ENCODE measurements around the gene CMTM1. TPM values are rescaled to one million over a fixed set of nuclear protein-coding genes. Genes with fewer than 3 reads are reported as not detected.

CMTM1 gene
- total and polyA plus RNA-seq, 4 donors: 1.7 to 7.3 (median 2.6) TPM; not detected in 1

GRCh38 chr16:66521951-66522771 lies 44.1 kb upstream of the CMTM1 start:
- H3K27ac ChIP-seq (ENCODE audit: low read depth in 1 of 2, low read length in 2 of 2): peak overlapping the region in 1 of 2 donors; percentile 6
- peak; percentile 75 to 82 for DNase-seq
- H3K4me3 ChIP-seq (ENCODE audit: low read length in 2 of 2): no peak overlapping the region
- WGBS, 2 donors: 78 to 82% methylated on average over 17 of the region's 17 CpGs
- ATAC-seq (ENCODE audit: low FRiP score): no peak
- no peaks in the 10 kb centered on the region for H3K9me3 ChIP-seq (ENCODE audit: control insufficient read depth, low read length)
- H3K4me1 ChIP-seq (ENCODE audit: control insufficient read depth in 1 of 2, insufficient read depth in 2 of 2, low read length in 2 of 2): no peaks in the 10 kb centered on the region
- intact Hi-C loops (cut with DNase I): no loop called here
- H3K36me3 ChIP-seq (ENCODE audit: control insufficient read depth in 1 of 2, insufficient read depth in 2 of 2, low read length in 1 of 2): peaks cover 0 to 3% of the 10 kb centered on the region in 2 donors
- H3K27me3 ChIP-seq (ENCODE audit: control insufficient read depth in 1 of 2, insufficient read depth in 2 of 2, low read length in 1 of 2): no peaks in the 10 kb centered on the region

DNA sequence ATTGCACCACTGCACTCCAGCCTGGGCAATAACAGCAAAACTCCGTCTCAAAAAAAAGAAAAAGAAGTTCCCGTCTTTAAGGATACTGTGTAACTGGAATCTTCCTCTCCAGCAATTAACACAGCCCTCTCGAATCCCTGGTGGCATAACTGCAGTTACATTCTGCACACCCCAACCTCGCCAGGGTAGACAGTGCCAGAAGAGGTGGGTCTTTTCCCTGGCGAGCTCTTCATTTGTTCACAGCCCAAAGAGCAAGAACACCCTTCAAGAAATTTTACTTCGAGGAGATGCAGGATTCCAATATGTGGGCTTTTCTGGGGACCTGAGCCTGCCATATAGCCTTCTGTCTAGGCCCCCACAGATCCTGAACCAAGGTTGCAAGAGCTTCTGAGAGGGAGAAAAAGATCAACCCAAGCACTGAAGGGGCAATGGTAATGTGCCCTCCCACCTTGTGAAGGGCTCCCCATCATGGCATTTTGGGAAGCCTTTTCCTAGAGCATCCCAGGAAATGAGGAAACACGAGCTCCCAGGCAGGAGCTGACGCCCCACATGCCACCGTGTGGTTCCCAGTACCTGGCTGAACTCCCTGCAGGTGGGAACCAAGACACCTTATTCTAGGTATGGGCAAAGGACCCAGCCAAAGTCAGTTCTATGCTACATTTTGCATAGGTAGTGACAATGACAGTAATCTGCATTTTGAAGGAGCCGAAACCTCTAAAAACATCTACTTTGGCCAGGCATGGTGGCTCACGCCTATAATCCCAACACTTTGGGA lies 43.2 kb upstream of the CMTM1 start:
- H3K9me3 ChIP-seq (ENCODE audit: control insufficient read depth, low read length): no peaks in the 10 kb centered on the region
- H3K27ac ChIP-seq (ENCODE audit: low read depth in 1 of 2, low read length in 2 of 2): no peak overlapping the region
- ATAC-seq (ENCODE audit: low FRiP score): no peak
- WGBS, 2 donors: 71 to 75% methylated on average over 11 of the region's 11 CpGs
- intact Hi-C loops (cut with DNase I): no loop called here
- H3K27me3 ChIP-seq (ENCODE audit: control insufficient read depth in 1 of 2, insufficient read depth in 2 of 2, low read length in 1 of 2): no peaks in the 10 kb centered on the region
- H3K36me3 ChIP-seq (ENCODE audit: control insufficient read depth in 1 of 2, insufficient read depth in 2 of 2, low read length in 1 of 2): peaks cover 0 to 4% of the 10 kb centered on the region in 2 donors
- H3K4me1 ChIP-seq (ENCODE audit: control insufficient read depth in 1 of 2, insufficient read depth in 2 of 2, low read length in 2 of 2): no peaks in the 10 kb centered on the region
- DNase-seq: peak in 1 of 2 donors; percentile 44
- no peak overlapping the region for H3K4me3 ChIP-seq (ENCODE audit: low read length in 2 of 2)

GRCh38 chr16:66523861-66524354 lies 42.3 kb upstream of the CMTM1 start:
- H3K36me3 ChIP-seq (ENCODE audit: control insufficient read depth in 1 of 2, insufficient read depth in 2 of 2, low read length in 1 of 2): peaks cover 0 to 8% of the 10 kb centered on the region in 2 donors
- no peaks in the 10 kb centered on the region for H3K4me1 ChIP-seq (ENCODE audit: control insufficient read depth in 1 of 2, insufficient read depth in 2 of 2, low read length in 2 of 2)
- intact Hi-C loops (cut with DNase I): no loop called here
- H3K27me3 ChIP-seq (ENCODE audit: control insufficient read depth in 1 of 2, insufficient read depth in 2 of 2, low read length in 1 of 2): no peaks in the 10 kb centered on the region
- DNase-seq: peak in 1 of 2 donors; percentile 48
- H3K4me3 ChIP-seq (ENCODE audit: low read length in 2 of 2): no peak overlapping the region
- 90 to 91% methylated on average over 9 of the region's 9 CpGs for WGBS, 2 donors
- no peaks in the 10 kb centered on the region for H3K9me3 ChIP-seq (ENCODE audit: control insufficient read depth, low read length)
- no peak for ATAC-seq (ENCODE audit: low FRiP score)
- H3K27ac ChIP-seq (ENCODE audit: low read depth in 1 of 2, low read length in 2 of 2): no peak overlapping the region

DNA sequence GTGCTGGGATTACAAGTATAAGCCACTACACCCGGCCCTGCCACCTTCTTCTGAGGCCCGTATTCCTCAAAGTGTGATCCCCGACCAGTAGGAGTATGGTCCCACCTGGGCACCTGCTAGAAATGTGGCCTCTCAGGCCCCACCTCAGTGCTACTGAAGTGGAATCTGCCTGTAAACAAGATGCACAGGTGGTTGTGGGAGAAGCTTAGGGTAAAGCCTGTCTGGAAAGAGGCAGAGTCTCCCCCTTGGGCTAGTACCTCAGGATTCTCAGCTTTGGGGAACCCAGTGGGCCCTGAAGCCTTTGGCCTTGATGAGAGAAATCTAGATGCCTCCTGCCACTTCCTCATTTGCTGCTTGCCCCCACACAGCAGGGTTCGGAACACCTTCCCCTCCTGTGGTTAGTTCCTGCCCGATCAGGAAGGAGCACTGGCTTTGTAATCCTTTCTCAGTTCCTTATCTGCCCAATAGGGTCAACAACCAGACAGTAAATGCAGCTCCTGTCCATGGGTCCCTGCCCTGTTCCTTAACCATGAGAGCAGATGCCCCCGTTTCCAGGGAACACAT lies 41.6 kb upstream of the CMTM1 start:
- Histone ChIP-seq H3K9me3 (ENCODE audit: control insufficient read depth, low read length) (no peaks in the 10 kb centered on the region), H3K4me3 (ENCODE audit: low read length in 2 of 2) (no peak overlapping the region), H3K36me3 (ENCODE audit: control insufficient read depth in 1 of 2, insufficient read depth in 2 of 2, low read length in 1 of 2) (peaks cover 0 to 10% of the 10 kb centered on the region in 2 donors), H3K27me3 (ENCODE audit: control insufficient read depth in 1 of 2, insufficient read depth in 2 of 2, low read length in 1 of 2) (no peaks in the 10 kb centered on the region), H3K27ac (ENCODE audit: low read depth in 1 of 2, low read length in 2 of 2) (no peak overlapping the region), H3K4me1 (ENCODE audit: control insufficient read depth in 1 of 2, insufficient read depth in 2 of 2, low read length in 2 of 2) (no peaks in the 10 kb centered on the region)
- intact Hi-C loops (cut with DNase I): no loop called here
- 83 to 84% methylated on average over 6 of the region's 6 CpGs for WGBS, 2 donors
- ATAC-seq (ENCODE audit: low FRiP score): peak; percentile 19
- DNase-seq: peak; percentile 63 to 72

GRCh38 chr16:66525396-66526180 lies 40.7 kb upstream of the CMTM1 start:
- no peaks in the 10 kb centered on the region for H3K27me3 ChIP-seq (ENCODE audit: control insufficient read depth in 1 of 2, insufficient read depth in 2 of 2, low read length in 1 of 2)
- peaks cover 0 to 10% of the 10 kb centered on the region in 2 donors for H3K36me3 ChIP-seq (ENCODE audit: control insufficient read depth in 1 of 2, insufficient read depth in 2 of 2, low read length in 1 of 2)
- 92 to 93% methylated on average over 9 of the region's 9 CpGs for WGBS, 2 donors
- no peaks in the 10 kb centered on the region for H3K9me3 ChIP-seq (ENCODE audit: control insufficient read depth, low read length)
- no peaks in the 10 kb centered on the region for H3K4me1 ChIP-seq (ENCODE audit: control insufficient read depth in 1 of 2, insufficient read depth in 2 of 2, low read length in 2 of 2)
- intact Hi-C loops (cut with DNase I): no loop called here
- H3K27ac ChIP-seq (ENCODE audit: low read depth in 1 of 2, low read length in 2 of 2): no peak overlapping the region
- ATAC-seq (ENCODE audit: low FRiP score) (no peak), DNase-seq (peak in 1 of 2 donors; percentile 50)
- no peak overlapping the region for H3K4me3 ChIP-seq (ENCODE audit: low read length in 2 of 2)

GRCh38 chr16:66528294-66528693 lies 37.9 kb upstream of the CMTM1 start:
- H3K27ac ChIP-seq (ENCODE audit: low read depth in 1 of 2, low read length in 2 of 2): no peak overlapping the region
- ATAC-seq (ENCODE audit: low FRiP score): no peak
- no peaks in the 10 kb centered on the region for H3K9me3 ChIP-seq (ENCODE audit: control insufficient read depth, low read length)
- intact Hi-C loops (cut with DNase I): no loop called here
- 96 to 97% methylated on average over 5 of the region's 5 CpGs for WGBS, 2 donors
- no peak for DNase-seq
- H3K4me3 ChIP-seq (ENCODE audit: low read length in 2 of 2): no peak overlapping the region
- H3K4me1 ChIP-seq (ENCODE audit: control insufficient read depth in 1 of 2, insufficient read depth in 2 of 2, low read length in 2 of 2): no peaks in the 10 kb centered on the region
- H3K36me3 ChIP-seq (ENCODE audit: control insufficient read depth in 1 of 2, insufficient read depth in 2 of 2, low read length in 1 of 2): peaks cover 0 to 10% of the 10 kb centered on the region in 2 donors
- no peaks in the 10 kb centered on the region for H3K27me3 ChIP-seq (ENCODE audit: control insufficient read depth in 1 of 2, insufficient read depth in 2 of 2, low read length in 1 of 2)

DNA sequence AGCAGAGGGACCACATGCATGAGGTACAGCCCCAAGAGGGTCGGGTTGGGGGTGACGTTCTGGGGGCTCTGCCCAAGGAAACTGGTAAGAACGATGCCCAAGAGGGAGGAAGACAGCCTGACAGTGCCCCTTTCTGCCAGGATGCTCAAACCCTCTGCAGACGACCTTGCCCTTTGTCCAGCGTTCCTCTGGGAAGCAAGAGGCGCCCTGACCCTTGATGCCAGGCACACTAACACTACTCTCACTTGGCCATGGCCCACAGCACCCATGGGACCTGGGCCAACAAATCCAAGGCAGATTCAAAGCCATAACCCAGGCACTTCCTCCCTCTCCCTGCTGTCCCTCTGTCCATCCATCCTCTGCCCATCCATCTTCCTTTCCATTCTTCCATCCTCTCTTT lies 36.8 kb upstream of the CMTM1 start:
- Histone ChIP-seq H3K4me3 (ENCODE audit: low read length in 2 of 2) (no peak overlapping the region), H3K4me1 (ENCODE audit: control insufficient read depth in 1 of 2, insufficient read depth in 2 of 2, low read length in 2 of 2) (no peaks in the 10 kb centered on the region), H3K36me3 (ENCODE audit: control insufficient read depth in 1 of 2, insufficient read depth in 2 of 2, low read length in 1 of 2) (peaks cover 0 to 11% of the 10 kb centered on the region in 2 donors), H3K27ac (ENCODE audit: low read depth in 1 of 2, low read length in 2 of 2) (no peak overlapping the region), H3K9me3 (ENCODE audit: control insufficient read depth, low read length) (no peaks in the 10 kb centered on the region), H3K27me3 (ENCODE audit: control insufficient read depth in 1 of 2, insufficient read depth in 2 of 2, low read length in 1 of 2) (no peaks in the 10 kb centered on the region)
- 91 to 94% methylated on average over 6 of the region's 6 CpGs for WGBS, 2 donors
- intact Hi-C loops (cut with DNase I): no loop called here
- no peak for ATAC-seq (ENCODE audit: low FRiP score)
- DNase-seq: peak in 1 of 2 donors; percentile 42

- no peaks in the 10 kb centered on the region for H3K9me3 ChIP-seq (ENCODE audit: control insufficient read depth, low read length)
- H3K27ac ChIP-seq (ENCODE audit: low read depth in 1 of 2, low read length in 2 of 2): no peak overlapping the region
- H3K4me1 ChIP-seq (ENCODE audit: control insufficient read depth in 1 of 2, insufficient read depth in 2 of 2, low read length in 2 of 2): no peaks in the 10 kb centered on the region
- WGBS, 2 donors: 98 to 100% methylated on average over 1 of the region's 1 CpG
- ATAC-seq (ENCODE audit: low FRiP score) (no peak), DNase-seq (peak in 1 of 2 donors; percentile 9)
- peaks cover 0 to 1% of the 10 kb centered on the region in 2 donors for H3K36me3 ChIP-seq (ENCODE audit: control insufficient read depth in 1 of 2, insufficient read depth in 2 of 2, low read length in 1 of 2)
- H3K4me3 ChIP-seq (ENCODE audit: low read length in 2 of 2): no peak overlapping the region
- H3K27me3 ChIP-seq (ENCODE audit: control insufficient read depth in 1 of 2, insufficient read depth in 2 of 2, low read length in 1 of 2): no peaks in the 10 kb centered on the region
- intact Hi-C loops (cut with DNase I): no loop called here
These were observed 31.9 kb upstream of the CMTM1 start for GRCh38 chr16:66534376-66534799.
